Activated T-cell treated with anti-CD3 and anti-CD28 coated beads, Interleukin-2, amount 50 U/mL, for 72 hours (primary cell): ENCODE measurements around the gene GRB10. TPM values are rescaled to one million over a fixed set of nuclear protein-coding genes. Genes with fewer than 3 reads are reported as not detected.
"Not testable (repeated sequence)": the region's sequence is repeated elsewhere in the genome, so short reads cannot be mapped to it uniquely, and the experiment has no call there.

ENCODE experiments used
- ATAC-seq, 2 donors: fragments of 150-1000 bp; cut with Tn5 transposase; replicated peaks in 1 of 2; 2 replicates each; pipeline ENCODE4 v1.10.0; 2021; ENCODE audit warnings: moderate library complexity in 2 of 2, mild to moderate bottlenecking in 1 of 2
- DNase-seq, 2 donors: peaks; one replicate each; pipeline ENCODE4 v3.0.0; 2021 to 2022; ENCODE audit warnings: mixed read lengths in 1 of 2
- H3K27ac Mint-ChIP-seq: one replicate; pipeline ENCODE4 v1.8.0; 2022; ENCODE audit warnings: mild to moderate bottlenecking, moderate library complexity, mixed read lengths
- H3K27me3 Mint-ChIP-seq: one replicate; pipeline ENCODE4 v1.8.0; 2022; ENCODE audit warnings: low read depth, mixed read lengths
- H3K36me3 Mint-ChIP-seq, 2 donors: one replicate each; pipeline ENCODE4 v1.8.0; 2022; ENCODE audit warnings: mixed read lengths in 2 of 2, mild to moderate bottlenecking in 1 of 2; ENCODE audit not compliant: insufficient read depth in 2 of 2
- H3K4me1 Mint-ChIP-seq: one replicate; pipeline ENCODE4 v1.8.0; 2022; ENCODE audit warnings: low read depth, mixed read lengths
- H3K4me3 Mint-ChIP-seq, 2 donors: one replicate each; pipeline ENCODE4 v1.8.0; 2022; ENCODE audit warnings: mild to moderate bottlenecking in 2 of 2, mixed read lengths in 2 of 2, moderate library complexity in 2 of 2
- H3K9me3 Mint-ChIP-seq, 2 donors: one replicate each; pipeline ENCODE4 v1.8.0; 2022; ENCODE audit warnings: mixed read lengths in 2 of 2
- total RNA-seq, 2 donors: library from RNA; stranded (reverse); gene quantifications; one replicate each; pipeline ENCODE4 v1.2.3, GENCODE V29; 2022

The GRB10 gene
- total RNA-seq, 2 donors from 2014 or later = 18.4 to 21.0 TPM

DNA sequence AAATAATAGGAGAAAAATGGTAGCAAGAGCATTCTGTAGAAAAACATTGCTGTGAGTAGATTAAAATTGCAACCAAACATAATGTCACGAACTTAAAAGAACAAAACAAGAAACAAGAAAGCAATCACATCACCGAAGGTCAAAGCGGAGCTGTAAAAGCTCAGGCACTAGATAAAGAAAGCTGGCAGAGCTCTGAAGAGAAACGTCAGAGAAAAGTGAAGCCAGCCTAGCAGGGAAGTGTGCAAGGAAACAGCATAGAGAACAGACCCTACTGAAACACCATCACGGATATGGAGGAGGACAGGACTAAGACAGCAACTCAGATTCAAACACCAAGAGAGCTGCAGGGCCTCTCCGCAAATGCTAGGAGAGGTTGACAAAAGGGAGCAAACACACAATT lies 195.0 kb downstream of the GRB10 start:
- Mint-ChIP-seq H3K4me1 (no peaks in the 10 kb centered on the region), H3K9me3 (peaks cover 3 to 7% of the 10 kb centered on the region in 2 donors)

DNA sequence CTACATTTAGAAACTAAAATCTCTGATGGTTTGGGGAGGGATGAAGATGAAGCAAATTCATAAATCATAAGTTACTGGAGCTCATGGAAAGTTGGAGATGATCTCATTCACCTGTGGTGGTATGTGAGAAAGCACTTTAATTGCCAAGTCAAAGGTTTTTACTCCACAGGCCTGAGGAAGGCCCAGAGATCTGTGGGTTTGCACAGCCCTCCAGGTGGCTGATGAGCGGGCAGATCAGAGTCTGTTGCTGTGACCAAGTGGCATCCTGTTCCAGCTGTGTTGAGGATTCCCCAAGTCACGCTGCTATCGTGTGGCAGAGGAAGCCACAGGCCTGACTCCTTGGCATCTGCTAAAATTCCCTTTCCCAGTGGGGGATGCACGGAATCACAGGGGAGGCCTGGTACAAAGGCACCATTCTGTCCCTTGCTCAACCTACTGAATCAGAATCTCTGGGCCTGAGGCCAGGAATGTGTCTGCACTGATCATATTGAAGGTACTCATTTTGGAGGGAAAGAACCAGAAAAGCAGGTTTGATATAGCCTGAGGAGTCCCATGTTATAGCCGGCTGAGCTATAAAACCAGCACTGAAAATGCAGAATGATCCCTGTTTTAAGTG lies 197.8 kb downstream of the GRB10 start:
- no peak overlapping the region for H3K4me3 Mint-ChIP-seq
- ATAC-seq (no peak), DNase-seq (no peak)
- no peak overlapping the region for H3K27ac Mint-ChIP-seq
- H3K27me3 Mint-ChIP-seq = peaks cover 25% of the 10 kb centered on the region
- H3K4me1 Mint-ChIP-seq = no peaks in the 10 kb centered on the region
- H3K36me3 Mint-ChIP-seq = peaks cover 0 to 9% of the 10 kb centered on the region in 2 donors
- peaks cover 3 to 8% of the 10 kb centered on the region in 2 donors for H3K9me3 Mint-ChIP-seq

More for the DNA sequence above, 195.0 kb downstream of the GRB10 start:
- peaks cover 36% of the 10 kb centered on the region for H3K27me3 Mint-ChIP-seq
- no peak for DNase-seq
- ATAC-seq = no peak
- no peak overlapping the region for H3K27ac Mint-ChIP-seq
- peaks cover 0 to 6% of the 10 kb centered on the region in 2 donors for H3K36me3 Mint-ChIP-seq
- no peak overlapping the region for H3K4me3 Mint-ChIP-seq

DNA sequence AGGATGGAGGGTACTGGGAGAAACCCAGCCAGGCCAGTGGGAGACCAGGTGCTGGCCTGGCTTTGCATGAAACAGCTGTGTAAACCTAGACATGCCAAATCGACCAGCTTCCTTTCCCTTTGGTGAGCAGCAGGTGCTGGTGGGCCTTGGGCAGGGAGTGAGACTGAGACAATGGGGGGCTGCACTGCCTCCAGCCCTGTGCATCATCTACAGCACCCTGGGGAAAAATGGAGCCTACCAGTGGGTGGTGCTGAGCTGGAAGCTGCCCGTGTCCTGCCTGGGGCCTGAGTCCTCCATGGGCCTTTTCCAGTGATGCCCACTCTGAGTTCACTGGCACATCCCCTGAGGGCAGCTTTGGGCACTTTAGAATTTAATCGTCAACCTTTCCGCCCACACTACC lies 198.3 kb downstream of the GRB10 start:
- peaks cover 25% of the 10 kb centered on the region for H3K27me3 Mint-ChIP-seq
- H3K36me3 Mint-ChIP-seq = peaks cover 0 to 9% of the 10 kb centered on the region in 2 donors
- peaks cover 3 to 8% of the 10 kb centered on the region in 2 donors for H3K9me3 Mint-ChIP-seq
- H3K27ac Mint-ChIP-seq = no peak overlapping the region
- no peak for ATAC-seq
- H3K4me1 Mint-ChIP-seq = no peaks in the 10 kb centered on the region
- no peak overlapping the region for H3K4me3 Mint-ChIP-seq
- no peak for DNase-seq

DNA sequence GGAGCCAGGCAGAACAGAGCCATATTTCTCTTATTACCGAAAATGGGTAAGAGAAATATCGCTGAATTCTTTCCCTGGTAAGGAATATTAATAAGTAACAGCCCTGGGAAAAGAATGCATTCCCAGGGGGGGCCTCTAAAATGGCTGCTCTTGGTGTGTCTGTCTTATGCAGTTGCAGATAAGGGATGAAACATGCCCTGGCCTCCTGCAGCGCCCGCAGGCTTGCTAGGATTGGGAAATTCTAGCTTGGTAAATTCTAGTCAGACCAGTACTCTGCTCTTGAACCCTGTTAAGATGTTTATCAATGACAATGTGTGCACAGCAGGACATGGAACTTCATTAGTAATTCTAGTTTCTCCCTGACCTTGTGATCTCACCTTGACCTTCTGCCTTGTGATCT lies 199.4 kb downstream of the GRB10 start:
- not testable (repeated sequence) for H3K27ac Mint-ChIP-seq, ATAC-seq, DNase-seq, H3K4me1 Mint-ChIP-seq, H3K4me3 Mint-ChIP-seq, H3K9me3 Mint-ChIP-seq, H3K36me3 Mint-ChIP-seq
- H3K27me3 Mint-ChIP-seq = peaks cover 22% of the 10 kb centered on the region

DNA sequence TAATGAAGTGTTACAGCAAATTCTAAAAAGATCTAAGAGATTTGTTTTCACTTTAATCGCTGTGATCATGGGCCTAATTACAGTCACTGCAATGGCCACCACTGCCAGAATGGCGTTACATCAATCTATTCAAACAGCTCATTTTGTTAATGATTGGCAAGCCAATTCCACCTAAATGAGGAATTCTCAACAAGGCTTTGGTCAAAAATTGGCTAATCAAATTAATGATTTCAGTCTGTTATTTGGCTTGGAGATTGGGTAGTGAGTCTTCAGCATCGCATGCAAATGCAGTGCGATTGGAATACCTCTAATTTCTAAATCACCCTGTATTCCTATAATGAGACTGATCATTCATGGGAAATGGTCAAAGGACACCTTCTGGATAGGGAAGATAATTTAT lies 200.4 kb downstream of the GRB10 start:
- H3K4me3 Mint-ChIP-seq, DNase-seq, H3K36me3 Mint-ChIP-seq, ATAC-seq, H3K27ac Mint-ChIP-seq, H3K4me1 Mint-ChIP-seq, H3K9me3 Mint-ChIP-seq: not testable (repeated sequence)
- H3K27me3 Mint-ChIP-seq = peaks cover 16% of the 10 kb centered on the region

DNA sequence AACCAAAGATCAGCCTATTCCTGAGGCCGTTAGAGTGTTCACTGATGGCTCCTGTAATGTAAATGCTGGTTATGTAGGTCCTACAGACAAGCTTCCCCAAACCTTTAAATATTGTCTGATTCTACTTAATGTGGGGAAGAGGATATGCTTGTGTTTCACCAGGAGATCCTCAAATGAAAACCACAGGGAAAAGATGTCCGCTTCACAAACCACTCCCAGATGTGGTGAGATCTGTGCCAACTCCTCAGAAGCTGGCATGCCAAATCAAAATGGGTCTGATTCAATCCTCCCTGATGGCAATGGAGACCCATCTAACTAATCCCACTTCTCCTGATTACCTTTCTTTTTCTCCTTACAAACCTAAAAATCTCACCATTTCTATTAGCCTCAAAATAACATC lies 202.0 kb downstream of the GRB10 start:
- H3K27ac Mint-ChIP-seq, H3K9me3 Mint-ChIP-seq, ATAC-seq, H3K4me3 Mint-ChIP-seq, DNase-seq, H3K4me1 Mint-ChIP-seq: not testable (repeated sequence)
- Mint-ChIP-seq H3K36me3 (peaks cover 4 to 11% of the 10 kb centered on the region in 2 donors), H3K27me3 (peaks cover 13% of the 10 kb centered on the region)

DNA sequence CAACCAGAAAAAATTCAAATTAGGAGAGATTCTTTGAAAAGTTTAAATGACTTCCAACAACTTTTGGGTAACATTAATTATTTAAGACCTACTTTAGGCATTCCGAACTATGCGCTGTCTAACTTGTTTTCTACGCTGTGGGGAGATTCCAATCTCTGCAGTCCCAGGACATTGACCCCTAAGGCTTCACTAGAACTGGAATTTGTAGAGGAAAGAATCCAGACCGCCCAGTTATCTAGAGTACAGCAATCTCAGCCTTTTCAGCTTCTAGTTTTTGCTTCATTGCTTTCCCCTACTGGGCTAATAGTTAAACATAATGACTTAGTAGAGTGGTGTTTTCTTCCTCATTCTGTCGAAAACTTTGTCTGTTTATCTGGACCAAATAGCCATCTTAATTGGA lies 202.6 kb downstream of the GRB10 start:
- ATAC-seq (no peak), DNase-seq (no peak)
- H3K27me3 Mint-ChIP-seq = peaks cover 20% of the 10 kb centered on the region
- peaks cover 12 to 13% of the 10 kb centered on the region in 2 donors for H3K9me3 Mint-ChIP-seq
- H3K36me3 Mint-ChIP-seq = peaks cover 5 to 14% of the 10 kb centered on the region in 2 donors
- H3K27ac Mint-ChIP-seq = no peak overlapping the region
- no peaks in the 10 kb centered on the region for H3K4me1 Mint-ChIP-seq
- H3K4me3 Mint-ChIP-seq = no peak overlapping the region

DNA sequence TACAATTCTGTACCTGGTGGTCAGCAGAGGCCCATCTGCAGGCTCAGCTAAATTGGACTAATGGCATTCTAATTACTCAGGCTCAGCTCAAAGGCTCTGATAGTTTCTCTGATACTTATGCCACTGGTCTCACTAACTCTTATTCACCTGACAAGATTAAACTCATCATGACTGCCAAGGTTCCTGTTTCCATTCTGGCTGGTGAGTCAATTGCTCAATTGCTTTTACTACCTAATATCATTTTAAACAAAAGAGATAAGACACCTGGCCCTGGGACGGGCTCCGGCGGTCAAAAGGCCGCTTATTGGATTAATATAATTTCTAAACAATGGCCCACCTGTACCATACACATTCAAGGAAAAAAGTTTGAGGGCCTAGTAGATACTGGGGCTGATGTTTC lies 204.6 kb downstream of the GRB10 start:
- H3K4me3 Mint-ChIP-seq, DNase-seq, H3K4me1 Mint-ChIP-seq, H3K36me3 Mint-ChIP-seq, ATAC-seq, H3K27ac Mint-ChIP-seq, H3K9me3 Mint-ChIP-seq: not testable (repeated sequence)
- H3K27me3 Mint-ChIP-seq = peaks cover 27% of the 10 kb centered on the region

DNA sequence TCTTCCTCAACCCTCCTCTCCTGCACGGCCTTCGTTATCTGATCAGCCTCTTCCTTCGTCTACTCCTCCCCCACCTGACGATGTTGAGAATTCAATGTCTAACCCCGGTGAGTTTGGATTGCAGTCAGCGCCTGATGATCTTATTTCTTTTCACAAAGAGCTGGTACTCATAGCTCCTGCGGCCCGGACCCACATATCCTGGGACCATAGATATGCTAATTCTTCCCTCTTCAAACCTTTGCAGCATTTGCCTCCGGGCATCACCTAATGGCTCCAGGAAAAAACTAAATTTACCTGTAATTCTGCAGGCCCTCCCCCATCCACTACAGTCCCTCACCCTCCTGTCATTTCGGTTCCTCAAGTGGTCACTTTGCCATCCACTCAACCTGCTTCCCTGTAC lies 205.1 kb downstream of the GRB10 start:
- no peaks in the 10 kb centered on the region for H3K4me1 Mint-ChIP-seq
- H3K4me3 Mint-ChIP-seq = no peak overlapping the region
- H3K27me3 Mint-ChIP-seq = peaks cover 27% of the 10 kb centered on the region
- H3K36me3 Mint-ChIP-seq = peaks cover 7% of the 10 kb centered on the region in 2 donors
- no peak overlapping the region for H3K27ac Mint-ChIP-seq
- DNase-seq = no peak
- H3K9me3 Mint-ChIP-seq = peaks cover 6 to 9% of the 10 kb centered on the region in 2 donors
- ATAC-seq = no peak

DNA sequence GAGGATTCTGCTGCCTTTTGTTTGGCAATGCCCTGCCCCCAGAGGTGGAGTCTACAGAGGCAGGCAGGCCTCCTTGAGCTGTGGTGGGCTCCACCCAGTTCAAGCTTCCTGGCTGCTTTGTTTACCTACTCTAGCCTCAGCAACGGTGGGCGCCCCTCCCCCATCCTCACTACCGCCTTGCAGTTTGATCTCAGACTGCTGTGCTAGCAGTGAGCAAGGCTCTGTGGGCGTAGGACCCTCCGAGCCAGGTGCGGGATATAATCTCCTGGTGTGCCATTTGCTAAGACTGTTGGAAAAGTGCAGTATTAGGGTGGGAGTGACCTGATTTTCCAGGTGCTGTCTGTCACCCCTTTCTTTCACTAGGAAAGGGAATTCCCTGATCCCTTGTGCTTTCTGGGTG lies 206.3 kb downstream of the GRB10 start:
- H3K4me1 Mint-ChIP-seq, H3K36me3 Mint-ChIP-seq, H3K27ac Mint-ChIP-seq, H3K4me3 Mint-ChIP-seq, DNase-seq, ATAC-seq: not testable (repeated sequence)
- Mint-ChIP-seq H3K9me3 (peaks cover 6 to 12% of the 10 kb centered on the region in 2 donors), H3K27me3 (peaks cover 27% of the 10 kb centered on the region)

DNA sequence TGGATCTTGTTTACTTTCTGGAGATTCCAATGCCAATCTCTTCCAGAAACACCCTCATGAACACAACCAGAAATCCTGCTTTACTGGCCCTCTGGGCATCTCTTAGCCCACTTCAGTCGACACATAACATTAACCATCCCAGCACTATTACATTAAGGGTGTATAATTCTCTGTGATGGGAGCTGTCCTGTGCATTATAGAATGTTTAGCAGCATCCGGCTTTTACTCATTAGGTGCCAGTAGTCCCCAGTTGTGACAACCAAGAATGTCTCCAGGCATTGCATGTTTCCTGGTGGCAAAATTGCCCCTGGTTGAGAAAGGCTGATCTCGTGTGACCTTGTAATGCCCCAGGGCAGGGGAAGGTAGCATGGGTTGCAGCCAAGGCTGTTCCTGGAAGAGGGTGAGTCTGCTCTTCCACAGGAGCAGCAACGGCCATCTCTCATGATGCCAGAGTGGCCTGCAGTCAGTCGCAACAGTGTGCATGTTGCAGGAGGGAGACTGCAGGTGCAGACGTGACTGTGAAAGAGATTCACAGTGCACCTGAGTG lies 214.9 kb downstream of the GRB10 start:
- H3K4me1 Mint-ChIP-seq = no peaks in the 10 kb centered on the region
- ATAC-seq (no peak), DNase-seq (no peak)
- peaks cover 1 to 2% of the 10 kb centered on the region in 2 donors for H3K36me3 Mint-ChIP-seq
- H3K27me3 Mint-ChIP-seq = peaks cover 20% of the 10 kb centered on the region
- H3K9me3 Mint-ChIP-seq = peaks cover 0 to 6% of the 10 kb centered on the region in 2 donors
- H3K27ac Mint-ChIP-seq = no peak overlapping the region
- H3K4me3 Mint-ChIP-seq = no peak overlapping the region

DNA sequence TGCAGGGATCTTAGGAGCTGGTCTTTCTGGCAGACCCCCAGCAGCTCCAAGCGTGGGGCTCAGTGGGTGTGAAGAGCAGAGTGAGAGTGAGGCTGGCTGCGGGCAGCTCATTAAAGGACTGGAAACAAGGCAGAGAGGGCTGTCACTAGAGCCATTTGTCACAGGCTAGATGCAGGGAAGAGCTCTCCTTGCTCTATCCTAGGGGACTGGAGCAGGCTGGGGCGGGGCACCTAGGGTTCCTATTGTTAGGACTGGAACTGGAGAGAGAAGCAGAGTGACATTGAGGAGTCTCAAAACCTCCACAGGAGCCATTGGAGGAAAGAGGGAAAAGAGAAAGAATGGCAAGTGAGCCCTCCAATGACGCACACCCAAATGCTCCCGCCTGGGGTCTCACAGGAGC lies 216.7 kb downstream of the GRB10 start:
- DNase-seq (no peak), ATAC-seq (no peak)
- Mint-ChIP-seq H3K9me3 (peaks cover 0 to 3% of the 10 kb centered on the region in 2 donors), H3K27me3 (peaks cover 21% of the 10 kb centered on the region), H3K36me3 (no peaks in the 10 kb centered on the region), H3K4me1 (no peaks in the 10 kb centered on the region), H3K4me3 (no peak overlapping the region), H3K27ac (no peak overlapping the region)

DNA sequence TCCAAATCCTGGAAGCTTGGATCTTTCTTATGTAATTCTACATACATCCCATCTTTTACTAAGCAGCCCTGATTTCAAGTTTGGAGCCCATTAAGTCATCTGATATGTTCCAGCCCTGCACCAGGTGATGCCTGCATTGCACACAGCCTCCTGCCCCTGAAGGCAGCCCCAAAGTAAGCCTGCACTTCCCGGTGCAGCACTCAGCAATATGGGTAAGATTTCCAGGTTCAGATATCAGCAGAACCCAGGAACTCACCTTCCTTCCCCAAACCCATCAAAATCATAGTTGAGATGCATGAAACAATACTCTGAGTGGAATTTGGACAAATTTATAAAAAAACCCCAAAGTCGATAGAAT lies 217.2 kb downstream of the GRB10 start:
- H3K4me3 Mint-ChIP-seq = no peak overlapping the region
- H3K9me3 Mint-ChIP-seq = peaks cover 0 to 2% of the 10 kb centered on the region in 2 donors
- H3K27ac Mint-ChIP-seq = no peak overlapping the region
- peaks cover 26% of the 10 kb centered on the region for H3K27me3 Mint-ChIP-seq
- no peaks in the 10 kb centered on the region for H3K4me1 Mint-ChIP-seq
- no peak for ATAC-seq
- no peaks in the 10 kb centered on the region for H3K36me3 Mint-ChIP-seq
- no peak for DNase-seq
